HUES64 (cell line): ENCODE data around the gene UBA6.

Experiments
- H3K27ac ChIP-seq: 2 replicates; pipeline ENCODE4 v1.7.0; 2013; ENCODE audit warnings: low read depth, low read length, inconsistent platforms
- H3K27me3 ChIP-seq: 2 replicates; pipeline ENCODE4 v1.6.1; 2013; ENCODE audit warnings: mild to moderate bottlenecking, low read length; ENCODE audit not compliant: insufficient read depth
- H3K36me3 ChIP-seq: 2 replicates; pipeline ENCODE4 v1.6.1; 2013; ENCODE audit warnings: mild to moderate bottlenecking, low read length; ENCODE audit not compliant: insufficient read depth
- H3K4me1 ChIP-seq: 2 replicates; pipeline ENCODE4 v1.6.1; 2013; ENCODE audit warnings: mild to moderate bottlenecking, low read length, moderate library complexity; ENCODE audit not compliant: insufficient read depth
- H3K4me3 ChIP-seq: 2 replicates; pipeline ENCODE4 v1.5.1; 2013; ENCODE audit warnings: mild to moderate bottlenecking, low read length, moderate library complexity
- H3K9ac ChIP-seq: 2 replicates; pipeline ENCODE4 v1.6.1; 2013; ENCODE audit warnings: mild to moderate bottlenecking, low read depth, low read length
- H3K9me3 ChIP-seq: 2 replicates; pipeline ENCODE4 v1.6.1; 2013; ENCODE audit warnings: low read depth, low read length; ENCODE audit not compliant: insufficient read depth
- WGBS: fragments of 150-250, 120-280 bp; methylation state at CpG from one replicate; pipeline ENCODE4 v1.1.7; 2013; ENCODE audit warnings: missing lambda C conversion rate; 5-methylcytosine and 5-hydroxymethylcytosine counted together

The UBA6 gene

DNA sequence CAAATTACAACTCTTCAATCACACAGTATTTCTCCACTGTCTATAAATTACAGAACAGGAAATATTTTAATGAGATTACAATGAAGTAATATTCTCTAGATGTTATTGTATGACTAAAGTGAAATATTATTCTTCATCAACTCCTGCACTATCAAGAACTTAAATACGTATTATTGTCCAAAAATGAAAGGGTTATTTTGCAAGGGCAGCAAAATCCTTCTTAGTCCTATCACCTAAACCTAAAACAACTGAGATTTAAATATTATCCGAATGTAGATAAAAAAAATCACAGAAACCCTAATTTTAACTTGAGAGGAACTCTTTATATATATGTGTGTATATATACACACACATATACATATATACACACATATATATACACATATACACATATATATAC lies 4.9 kb downstream of the UBA6 start:
- Histone ChIP-seq H3K9me3 (no peaks in the 10 kb centered on the region), H3K4me3 (no peak overlapping the region), H3K4me1 (peaks cover 6% of the 10 kb centered on the region; the same call in 1 of the 2 replicates), H3K27ac (no peak overlapping the region), H3K36me3 (peaks cover 47% of the 10 kb centered on the region), H3K27me3 (no peaks in the 10 kb centered on the region), H3K9ac (no peak overlapping the region)
- WGBS = no CpG with 5 or more reads among the region's 2 CpGs

DNA sequence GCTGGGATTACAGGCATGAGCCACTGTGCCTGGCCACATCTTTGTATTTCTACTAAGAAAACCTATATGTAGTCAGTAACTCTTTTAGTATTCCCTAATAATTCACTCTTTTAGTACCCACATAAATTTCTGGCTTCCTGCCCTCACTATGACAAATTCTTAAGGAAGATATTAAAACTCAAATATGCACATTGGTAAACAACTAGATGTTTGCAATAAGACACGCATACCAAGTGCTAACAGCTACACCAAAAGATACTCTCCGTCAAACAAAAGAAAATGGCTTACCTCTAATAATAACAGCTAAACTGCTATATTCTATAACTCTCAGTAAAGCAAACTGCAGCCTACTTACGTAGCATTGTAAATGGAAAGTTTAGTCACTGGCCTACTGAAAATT lies 6.3 kb downstream of the UBA6 start:
- H3K4me3 ChIP-seq = no peak overlapping the region
- no peak overlapping the region for H3K27ac ChIP-seq
- no peaks in the 10 kb centered on the region for H3K27me3 ChIP-seq
- 98% methylated on average over 2 of the region's 3 CpGs for WGBS
- no peak overlapping the region for H3K9ac ChIP-seq
- H3K36me3 ChIP-seq = peaks cover 52% of the 10 kb centered on the region
- H3K9me3 ChIP-seq = no peaks in the 10 kb centered on the region
- peaks cover under 1% of the 10 kb centered on the region; the same call in 1 of the 2 replicates for H3K4me1 ChIP-seq

DNA sequence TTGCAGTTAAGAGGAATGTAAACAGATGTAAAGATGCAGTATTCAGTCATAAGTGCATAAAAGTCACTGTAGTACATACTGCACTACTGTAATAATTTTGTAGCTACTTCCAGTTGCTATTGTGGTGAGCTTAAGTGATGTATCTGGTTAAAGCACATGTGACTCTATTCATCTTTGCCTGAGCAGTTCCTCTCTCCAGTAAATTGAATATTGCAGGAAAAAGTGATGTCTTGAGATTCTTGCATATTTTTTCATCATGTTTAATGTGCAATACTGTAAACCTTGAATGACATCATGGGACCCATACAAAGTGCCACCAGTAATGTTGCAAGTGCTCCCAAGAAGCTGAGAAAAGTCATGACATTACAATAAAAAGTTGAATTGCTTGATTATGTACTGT lies 9.6 kb downstream of the UBA6 start:
- no peaks in the 10 kb centered on the region for H3K27me3 ChIP-seq
- H3K9me3 ChIP-seq = no peaks in the 10 kb centered on the region
- no peaks in the 10 kb centered on the region for H3K4me1 ChIP-seq
- no peak overlapping the region for H3K9ac ChIP-seq
- H3K4me3 ChIP-seq = no peak overlapping the region
- no peak overlapping the region for H3K27ac ChIP-seq
- peaks cover 66% of the 10 kb centered on the region for H3K36me3 ChIP-seq

DNA sequence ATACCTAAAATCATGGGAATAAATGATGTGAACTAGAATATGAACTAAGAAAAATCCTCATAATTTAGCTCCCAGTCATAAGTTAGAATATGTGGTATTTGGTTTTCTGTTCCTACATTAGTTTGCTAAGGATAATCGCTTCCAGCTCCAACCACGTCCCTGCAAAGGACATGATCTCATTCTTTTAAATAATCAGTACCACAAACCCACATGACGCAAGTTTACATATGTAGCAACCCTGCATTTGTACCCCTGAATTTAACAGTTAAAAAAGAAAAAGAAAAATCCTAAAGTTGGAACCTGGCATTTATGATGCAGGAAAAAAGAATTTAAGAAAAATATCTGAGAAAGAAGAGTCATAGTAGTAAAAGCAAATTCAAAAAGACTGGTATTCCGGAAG lies 13.3 kb downstream of the UBA6 start:
- H3K9me3 ChIP-seq = no peaks in the 10 kb centered on the region
- no peaks in the 10 kb centered on the region for H3K4me1 ChIP-seq
- no peak overlapping the region for H3K4me3 ChIP-seq
- WGBS = 96% methylated on average over 4 of the region's 4 CpGs
- no peak overlapping the region for H3K27ac ChIP-seq
- no peak overlapping the region for H3K9ac ChIP-seq
- peaks cover 47% of the 10 kb centered on the region for H3K36me3 ChIP-seq
- no peaks in the 10 kb centered on the region for H3K27me3 ChIP-seq

DNA sequence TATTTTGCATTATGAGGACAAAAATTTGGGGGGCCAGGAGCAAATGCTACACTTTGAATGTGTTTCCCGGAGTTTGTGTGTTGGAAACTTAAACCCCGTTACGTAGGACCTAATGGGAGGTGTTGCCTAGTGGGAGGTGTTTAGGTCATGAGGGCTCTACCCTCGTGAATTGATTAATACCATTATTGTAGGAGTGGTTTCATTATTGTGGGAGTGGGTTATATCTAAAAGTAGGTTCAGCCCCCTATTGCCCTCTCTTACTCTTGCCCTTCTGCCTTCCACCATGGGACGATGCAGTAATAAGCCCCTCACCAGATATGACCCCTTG lies 15.5 kb downstream of the UBA6 start:
- Histone ChIP-seq H3K36me3 (peaks cover 49% of the 10 kb centered on the region), H3K4me1 (no peaks in the 10 kb centered on the region), H3K27me3 (no peaks in the 10 kb centered on the region), H3K9me3 (no peaks in the 10 kb centered on the region), H3K4me3 (no peak overlapping the region), H3K9ac (no peak overlapping the region), H3K27ac (no peak overlapping the region)
- WGBS = 93% methylated on average over 5 of the region's 5 CpGs

DNA sequence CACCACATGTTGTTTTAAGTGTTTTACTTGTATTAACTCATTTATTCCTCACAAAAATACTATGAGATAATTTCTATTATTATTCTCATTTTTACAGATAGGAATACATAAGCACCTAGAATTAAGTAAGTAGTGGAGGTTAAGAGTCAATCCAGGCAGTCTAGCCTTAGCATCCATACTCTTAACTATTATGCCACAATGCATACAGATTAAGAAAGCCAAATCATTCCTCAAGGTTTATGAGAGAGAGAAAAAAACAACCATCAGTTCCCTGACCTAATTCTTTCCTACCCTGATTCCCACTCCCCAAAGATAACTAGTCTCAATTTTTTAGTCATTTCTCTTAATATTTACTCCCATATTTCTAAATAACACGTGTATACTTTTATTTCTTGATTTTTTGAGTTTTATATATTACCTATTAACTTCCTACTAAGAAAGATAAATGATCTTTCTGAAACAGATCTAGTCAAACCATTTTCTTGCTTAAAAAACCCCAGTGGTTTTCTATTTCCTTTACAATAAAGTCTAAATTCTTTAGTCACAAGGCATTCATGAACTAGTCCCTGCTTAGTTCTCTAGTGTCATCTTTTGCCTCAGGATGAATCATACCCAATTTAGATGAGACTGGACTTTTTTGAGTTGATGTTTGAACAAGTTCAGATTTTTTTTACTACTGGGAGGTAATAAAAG lies 16.0 kb downstream of the UBA6 start:
- Histone ChIP-seq H3K9ac (no peak overlapping the region), H3K27me3 (no peaks in the 10 kb centered on the region), H3K4me1 (no peaks in the 10 kb centered on the region), H3K36me3 (peaks cover 54% of the 10 kb centered on the region), H3K9me3 (no peaks in the 10 kb centered on the region), H3K4me3 (no peak overlapping the region), H3K27ac (no peak overlapping the region)
- 100% methylated on average over 1 of the region's 1 CpG for WGBS

DNA sequence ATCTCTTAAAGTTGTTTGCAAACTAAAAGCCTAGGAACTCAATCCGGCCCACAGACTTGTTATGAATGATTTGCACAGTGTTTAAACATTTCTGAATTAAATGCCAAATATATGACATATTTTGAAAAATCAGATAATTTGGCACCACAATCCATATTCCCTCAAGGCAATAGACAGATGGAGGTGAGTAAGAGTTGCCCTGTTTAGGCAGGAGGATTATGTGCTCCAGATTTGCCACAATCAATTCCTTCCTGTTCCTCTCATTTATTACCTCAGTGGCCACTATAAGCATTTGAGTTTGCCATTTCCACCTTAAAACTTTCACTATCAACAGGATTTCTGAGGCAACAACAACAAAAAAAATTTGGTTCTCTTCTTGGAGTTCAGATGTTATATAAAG lies 18.7 kb downstream of the UBA6 start:
- Histone ChIP-seq H3K4me1 (no peaks in the 10 kb centered on the region), H3K9me3 (no peaks in the 10 kb centered on the region), H3K27ac (no peak overlapping the region), H3K9ac (no peak overlapping the region), H3K36me3 (peaks cover 64% of the 10 kb centered on the region), H3K27me3 (no peaks in the 10 kb centered on the region), H3K4me3 (no peak overlapping the region)
- WGBS = no CpG with 5 or more reads among the region's 1 CpG

DNA sequence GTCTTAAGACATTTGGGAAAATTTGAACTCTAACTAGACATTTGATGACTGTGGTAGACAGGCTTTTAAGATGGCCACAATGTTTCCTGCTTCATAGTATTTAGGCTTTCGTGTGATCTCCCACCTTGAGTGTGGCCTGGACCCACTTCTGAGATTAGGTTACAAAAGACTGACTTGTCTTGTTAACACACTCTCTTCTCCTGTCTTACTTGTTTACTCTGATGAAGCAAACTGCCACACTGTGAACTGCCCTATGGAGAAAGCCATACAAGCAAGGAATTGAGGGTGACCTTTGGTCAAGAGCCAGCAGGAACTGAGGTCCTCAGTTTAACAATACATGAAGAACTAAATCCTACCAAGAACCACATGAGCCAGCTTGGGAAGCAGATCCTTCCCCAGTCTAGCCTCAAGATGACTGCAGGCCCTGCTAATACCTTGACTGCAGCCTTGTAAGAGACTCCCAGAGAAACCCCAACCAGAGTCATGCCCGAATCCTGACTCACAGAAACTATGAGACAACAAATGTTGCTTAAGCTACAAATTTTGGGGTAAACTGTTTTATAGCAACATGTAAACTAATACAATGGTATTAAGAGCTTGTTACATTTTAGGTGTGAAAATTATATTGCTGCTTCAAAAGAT lies 20.3 kb downstream of the UBA6 start:
- H3K9ac ChIP-seq = no peak overlapping the region
- H3K36me3 ChIP-seq = peaks cover 75% of the 10 kb centered on the region
- H3K4me1 ChIP-seq = no peaks in the 10 kb centered on the region
- 91% methylated on average over 2 of the region's 2 CpGs for WGBS
- no peaks in the 10 kb centered on the region for H3K27me3 ChIP-seq
- no peak overlapping the region for H3K4me3 ChIP-seq
- H3K27ac ChIP-seq = no peak overlapping the region
- no peaks in the 10 kb centered on the region for H3K9me3 ChIP-seq

DNA sequence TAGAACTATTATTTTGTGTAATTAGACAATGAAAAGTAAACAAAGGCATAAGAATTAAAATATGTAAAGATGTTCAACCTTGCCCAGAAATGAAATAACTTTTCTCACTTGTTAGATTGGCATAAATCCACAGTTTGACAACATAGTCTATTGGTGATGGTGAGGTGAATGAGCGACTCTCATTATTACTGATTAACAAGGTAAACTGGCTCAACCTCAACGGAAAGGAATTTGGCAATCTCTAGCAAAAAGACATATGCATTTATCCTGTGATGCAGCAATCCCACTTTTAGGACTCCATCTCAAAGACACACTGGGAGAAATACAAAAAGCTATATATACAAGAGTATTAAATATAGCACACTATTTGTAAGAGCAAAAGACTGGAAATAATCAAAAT lies 22.3 kb downstream of the UBA6 start:
- WGBS = 83% methylated on average over 2 of the region's 2 CpGs
- Histone ChIP-seq H3K4me3 (no peak overlapping the region), H3K9ac (no peak overlapping the region), H3K4me1 (no peaks in the 10 kb centered on the region), H3K27ac (no peak overlapping the region), H3K9me3 (no peaks in the 10 kb centered on the region), H3K27me3 (no peaks in the 10 kb centered on the region), H3K36me3 (peaks cover 90% of the 10 kb centered on the region)

DNA sequence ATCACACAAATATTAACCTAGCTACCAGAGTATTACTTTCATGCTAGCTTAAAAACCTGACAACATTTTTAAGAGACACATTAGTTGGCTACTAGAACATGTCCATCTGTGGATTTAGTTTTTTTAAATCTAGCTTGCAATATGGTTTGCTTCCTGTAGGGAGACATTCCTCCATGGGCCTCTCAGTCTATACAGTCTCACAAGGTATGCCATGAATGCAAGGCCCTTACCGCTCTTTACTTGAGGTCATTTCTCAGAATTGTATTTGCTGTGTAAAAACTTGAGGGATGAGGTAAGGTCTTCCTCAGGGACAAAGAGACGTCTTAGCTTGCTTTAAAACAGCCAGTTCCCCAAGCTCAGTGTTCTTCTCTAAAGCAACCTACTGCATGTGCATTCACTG lies 26.9 kb downstream of the UBA6 start:
- Histone ChIP-seq H3K9me3 (no peaks in the 10 kb centered on the region), H3K4me3 (no peak overlapping the region), H3K9ac (no peak overlapping the region), H3K27me3 (no peaks in the 10 kb centered on the region), H3K36me3 (peaks cover 100% of the 10 kb centered on the region), H3K4me1 (no peaks in the 10 kb centered on the region), H3K27ac (no peak overlapping the region)
- WGBS = 95% methylated on average over 2 of the region's 2 CpGs

DNA sequence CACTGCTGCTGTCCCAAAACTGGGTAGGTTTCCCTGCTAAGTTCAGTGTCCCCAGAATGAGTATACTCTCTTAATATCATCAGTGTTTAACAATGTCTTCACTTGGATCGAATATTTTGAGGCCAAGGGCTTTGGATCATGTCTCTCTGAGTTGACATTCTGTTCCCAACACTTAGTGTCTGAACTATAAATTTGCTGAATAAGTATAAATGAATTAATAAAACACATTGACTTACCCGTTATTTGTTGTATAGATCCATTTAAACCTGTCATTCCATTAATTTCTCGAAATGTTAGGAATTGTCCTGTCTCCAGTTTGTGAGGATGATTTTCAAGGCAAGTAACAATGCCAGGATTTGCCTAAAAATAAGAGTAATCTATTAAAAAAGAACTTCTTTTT lies 32.6 kb downstream of the UBA6 start:
- no peaks in the 10 kb centered on the region for H3K27me3 ChIP-seq
- WGBS = 100% methylated on average over 2 of the region's 3 CpGs
- peaks cover 100% of the 10 kb centered on the region for H3K36me3 ChIP-seq
- no peaks in the 10 kb centered on the region for H3K4me1 ChIP-seq
- H3K4me3 ChIP-seq = no peak overlapping the region
- H3K9me3 ChIP-seq = no peaks in the 10 kb centered on the region
- H3K9ac ChIP-seq = no peak overlapping the region
- H3K27ac ChIP-seq = no peak overlapping the region

DNA sequence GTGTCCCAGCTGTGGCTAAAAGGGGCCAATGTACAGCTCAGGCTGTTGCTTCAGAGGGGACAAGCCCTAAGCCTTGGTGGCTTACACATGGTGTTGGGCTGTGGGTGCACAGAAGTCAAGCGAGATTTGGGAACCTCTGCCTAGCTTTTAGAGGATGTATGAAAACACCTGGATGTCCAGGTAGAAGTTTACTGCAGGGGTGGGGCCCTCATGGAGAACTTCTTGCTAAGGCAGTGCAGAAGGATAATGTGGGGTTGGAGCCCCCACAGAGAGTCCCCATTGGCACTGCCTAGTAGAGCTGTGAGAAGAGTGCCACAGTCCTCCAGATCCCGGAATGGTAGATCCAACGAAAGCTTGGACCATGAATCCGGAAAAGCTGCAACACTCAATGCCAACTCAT lies 40.5 kb downstream of the UBA6 start:
- Histone ChIP-seq H3K4me1 (no peaks in the 10 kb centered on the region), H3K36me3 (peaks cover 76% of the 10 kb centered on the region), H3K4me3 (no peak overlapping the region), H3K9me3 (peaks cover 19% of the 10 kb centered on the region), H3K9ac (no peak overlapping the region), H3K27me3 (no peaks in the 10 kb centered on the region), H3K27ac (no peak overlapping the region)
- WGBS = 98% methylated on average over 4 of the region's 4 CpGs
